Stomach (tissue), 9 donors: ENCODE measurements around the gene RAB8A. TPM values are rescaled to one million over a fixed set of nuclear protein-coding genes. Genes with fewer than 3 reads are reported as not detected.

ENCODE experiments used
- DNase-seq, 2 donors: peaks; one replicate each; pipeline versions ENCODE4 v3.0.0 to v3.0.0-alpha.2; 2013 to 2019
- H3K27ac ChIP-seq, 5 donors: fragments of 200-600 bp in 4 of 5; sonication (generic) in 4 of 5; one replicate each; pipeline ENCODE4 v1.5.1; 2013 to 2019; ENCODE audit warnings: mild to moderate bottlenecking in 1 of 5, moderate library complexity in 1 of 5
- H3K27me3 ChIP-seq, 3 donors: fragments of 200-600 bp; sonication (generic); one replicate each; pipeline ENCODE4 v1.5.1; 2017 to 2019; ENCODE audit warnings: mixed run types in 1 of 3
- H3K36me3 ChIP-seq, 4 donors: fragments of 200-600 bp; sonication (generic); 1 replicate in 3 of 4; 2 replicates in 1 of 4; pipeline ENCODE4 v1.5.1; 2016 to 2019
- H3K4me1 ChIP-seq, 4 donors: fragments of 200-600 bp; sonication (generic); one replicate each; pipeline ENCODE4 v1.5.1; 2016 to 2019
- H3K4me3 ChIP-seq, 4 donors: fragments of 200-600 bp; sonication (generic) in 3 of 4; one replicate each; pipeline ENCODE4 v1.5.1; 2016 to 2019; ENCODE audit warnings: mild to moderate bottlenecking in 1 of 4
- H3K9me3 ChIP-seq, 4 donors: fragments of 200-600 bp; sonication (generic); one replicate each; pipeline ENCODE4 v1.5.1; 2016 to 2019
- CTCF ChIP-seq, 7 experiments: fragments of 450-650 bp in 4 of 7; fragments of 200-600 bp in 3 of 7; sonication (generic) in 3 of 7; IDR thresholded peaks; one replicate each; pipeline ENCODE4 v1.5.1; 2016 to 2019; ENCODE audit warnings: antibody characterized with exemption in 7 of 7, control low read depth in 2 of 7, mild to moderate bottlenecking in 1 of 7
- EP300 ChIP-seq: sonication (generic); formaldehyde crosslinking; IDR thresholded peaks from one replicate; pipeline ENCODE4 v1.6.1; 2017; ENCODE audit warnings: antibody characterized with exemption
- POLR2A ChIP-seq, 4 donors: fragments of 450-650 bp; IDR thresholded peaks; one replicate each; pipeline ENCODE4 v1.6.1; 2016; ENCODE audit warnings: antibody characterized with exemption in 4 of 4, control low read depth in 2 of 4, mild to moderate bottlenecking in 1 of 4, moderate library complexity in 1 of 4
- POLR2AphosphoS5 ChIP-seq, 3 donors: sonication (generic); formaldehyde crosslinking; IDR thresholded peaks; one replicate each; pipeline ENCODE4 v1.6.1; 2016; ENCODE audit warnings: antibody characterized with exemption in 3 of 3
- WGBS, 5 donors: extraction: QIAGEN DNeasy Blood & Tissue Kit in 3 of 5; methylation state at CpG; one replicate each; pipeline versions ENCODE4 v1.1.5 to v1.1.7; 2013 to 2018; 5-methylcytosine and 5-hydroxymethylcytosine counted together
- intact Hi-C: fragments of 100-400 bp; cut with DNase I; formaldehyde crosslinking; loops from one replicate; pipeline ENCODE4 v1.15.1; 2023; ENCODE audit warnings: low total_unique reads
- polyA plus RNA-seq, 3 donors: library from polyadenylated mRNA; stranded (reverse); fragments of 200-250 nt; gene quantifications; one replicate each; pipeline ENCODE4 v1.2.3, GENCODE V29; 2013
- total RNA-seq, 5 donors: library from RNA; depleted of rRNA; stranded (reverse); fragments of >200 nt; gene quantifications; one replicate each; pipeline versions ENCODE4 v1.1.0 to v1.2.3, GENCODE V29; 2014 to 2016
- donor health status: healthy with polysubstance abuse.
- donor health status: Bipolar disorder and iron deficiency.
- donor health status: healthy.

The RAB8A gene
- total and polyA plus RNA-seq, 8 donors, result 1.8 to 63.4 (median 31.8) TPM

- Histone ChIP-seq H3K36me3 (peaks cover 83 to 100% (median 100%) of the 10 kb centered on the region in 4 donors), H3K27ac (no peak overlapping the region), H3K4me1 (peaks cover 0 to 5% (median 2%) of the 10 kb centered on the region in 4 donors), H3K27me3 (no peaks in the 10 kb centered on the region), H3K4me3 (no peak overlapping the region), H3K9me3 (no peaks in the 10 kb centered on the region)
- DNase-seq, result no peak
- intact Hi-C loops, result no loop called here
- 87 to 100% (median 92%) methylated on average over 10 to 21 of the region's 21 CpGs for WGBS, 5 donors
- TF ChIP-seq POLR2AphosphoS5 (IDR thresholded peaks at IDR 0.05) (no peak), POLR2A (IDR thresholded peaks at IDR 0.05) (no peak), EP300 (no peak), CTCF (IDR thresholded peaks at IDR 0.05) (no peak)
Measured at GRCh38 chr19:16127776-16128371, 16.2 kb downstream of the RAB8A start.

- intact Hi-C loops, result no loop called here
- no peak overlapping the region for H3K4me3 ChIP-seq
- WGBS, 5 donors, result 94 to 100% (median 100%) methylated on average over 3 of the region's 3 CpGs
- H3K27ac ChIP-seq, result no peak overlapping the region
- no peaks in the 10 kb centered on the region for H3K27me3 ChIP-seq
- TF ChIP-seq CTCF (IDR thresholded peaks at IDR 0.05) (no peak), POLR2AphosphoS5 (IDR thresholded peaks at IDR 0.05) (no peak), EP300 (no peak), POLR2A (IDR thresholded peaks at IDR 0.05) (no peak)
- no peak for DNase-seq
- peaks cover 0 to 8% (median 7%) of the 10 kb centered on the region in 4 donors for H3K4me1 ChIP-seq
- peaks cover 60 to 82% (median 80%) of the 10 kb centered on the region in 4 donors for H3K36me3 ChIP-seq
- no peaks in the 10 kb centered on the region for H3K9me3 ChIP-seq
Measured at GRCh38 chr19:16131648-16132047, 20.0 kb downstream of the RAB8A start.

- Histone ChIP-seq H3K9me3 (no peaks in the 10 kb centered on the region), H3K27ac (no peak overlapping the region), H3K4me1 (peaks cover 0 to 9% (median 7%) of the 10 kb centered on the region in 4 donors), H3K27me3 (no peaks in the 10 kb centered on the region), H3K4me3 (no peak overlapping the region), H3K36me3 (peaks cover 42 to 60% (median 58%) of the 10 kb centered on the region in 4 donors)
- intact Hi-C loops, result no loop called here
- 79 to 93% (median 88%) methylated on average over 4 of the region's 4 CpGs for WGBS, 5 donors
- DNase-seq, result no peak
- TF ChIP-seq POLR2A (IDR thresholded peaks at IDR 0.05), result no peak
- TF ChIP-seq CTCF (IDR thresholded peaks at IDR 0.05), result no peak
- TF ChIP-seq POLR2AphosphoS5 (IDR thresholded peaks at IDR 0.05), result no peak
- TF ChIP-seq EP300, result no peak
Measured at GRCh38 chr19:16133818-16134217, 22.1 kb downstream of the RAB8A start.

GRCh38 chr19:16134510-16134909, 22.8 kb downstream of the RAB8A start:
- H3K4me1 ChIP-seq, result peaks cover 0 to 9% (median 7%) of the 10 kb centered on the region in 4 donors
- H3K36me3 ChIP-seq, result peaks cover 35 to 53% (median 52%) of the 10 kb centered on the region in 4 donors
- no peak overlapping the region for H3K27ac ChIP-seq
- H3K4me3 ChIP-seq, result no peak overlapping the region
- intact Hi-C loops, result no loop called here
- H3K27me3 ChIP-seq, result no peaks in the 10 kb centered on the region
- DNase-seq, result no peak
- 70 to 81% (median 76%) methylated on average over 7 of the region's 7 CpGs for WGBS, 5 donors
- no peak for TF ChIP-seq POLR2AphosphoS5 (IDR thresholded peaks at IDR 0.05)
- no peak for TF ChIP-seq EP300
- no peak for TF ChIP-seq POLR2A (IDR thresholded peaks at IDR 0.05)
- H3K9me3 ChIP-seq, result no peaks in the 10 kb centered on the region
